Endothelial cell of coronary artery (primary cell): ENCODE results near the gene PRR23E. TPM values are rescaled to one million over a fixed set of nuclear protein-coding genes. Genes with fewer than 3 reads are reported as not detected.

Source experiments
- total RNA-seq: library from RNA; depleted of rRNA; stranded (reverse); fragments of >200 nt; gene quantifications from 2 replicates; pipeline ENCODE4 v1.2.3, GENCODE V29; 2014

PRR23E gene
- not detected in 2 replicates for total RNA-seq

GRCh38 chr3:127192576-127193232 is at the start of gene PRR23E:
Gene PRR23E, plus strand, starts transcription at chr3:127193131. Its CDS starts 3,555 bp downstream, at chr3:127196686.

Other genes starting within 250 kb of the PRR23E start
- 34.5 and 44.2 TPM in 2 replicates for gene PLXNA1, start 210.0 kb upstream of the PRR23E start, total RNA-seq
- not detected in 2 replicates for gene PRR20G, start 94.9 kb downstream of the PRR23E start, total RNA-seq